Stimulated activated CD8-positive, alpha-beta memory T cell treated with anti-CD3 and anti-CD28 coated beads, Interleukin-7, amount 100 ng/mL, for 4 hours (primary cell): Measurements from ENCODE around the gene PADI3.

Experiments used
- DNase-seq, 2 donors: peaks; one replicate each; pipeline ENCODE4 v3.0.0-alpha.2; 2020; ENCODE audit warnings: low read depth in 2 of 2

PADI3 gene

GRCh38 chr1:17214876-17215544 lies 33.9 kb upstream of the PADI3 start:
- no peak for DNase-seq

- DNase-seq = no peak
Measured at GRCh38 chr1:17215545-17215890, 33.4 kb upstream of the PADI3 start.

- DNase-seq = no peak
Measured at GRCh38 chr1:17216078-17216477, 32.8 kb upstream of the PADI3 start.

- no peak for DNase-seq
Measured at GRCh38 chr1:17217607-17218006, 31.3 kb upstream of the PADI3 start.

- DNase-seq = no peak
Measured at GRCh38 chr1:17218939-17219338, 30.0 kb upstream of the PADI3 start.

- no peak for DNase-seq
Measured at GRCh38 chr1:17220287-17220686, 28.6 kb upstream of the PADI3 start.

GRCh38 chr1:17222557-17222956 lies 26.3 kb upstream of the PADI3 start:
- no peak for DNase-seq

GRCh38 chr1:17224434-17224833 lies 24.5 kb upstream of the PADI3 start:
- no peak for DNase-seq

GRCh38 chr1:17225140-17225539 lies 23.8 kb upstream of the PADI3 start:
- DNase-seq = no peak

GRCh38 chr1:17227358-17227915 lies 21.5 kb upstream of the PADI3 start:
- DNase-seq = no peak

- DNase-seq = no peak
Measured at GRCh38 chr1:17228619-17229018, 20.3 kb upstream of the PADI3 start.

- no peak for DNase-seq
Measured at GRCh38 chr1:17229379-17229778, 19.5 kb upstream of the PADI3 start.

- DNase-seq = no peak
Measured at GRCh38 chr1:17230106-17230505, 18.8 kb upstream of the PADI3 start.

GRCh38 chr1:17230671-17231310 lies 18.1 kb upstream of the PADI3 start:
- no peak for DNase-seq

GRCh38 chr1:17232759-17233661 lies 15.9 kb upstream of the PADI3 start:
- DNase-seq = no peak

- no peak for DNase-seq
Measured at GRCh38 chr1:17233675-17234320, 15.1 kb upstream of the PADI3 start.

- no peak for DNase-seq
Measured at GRCh38 chr1:17234405-17234804, 14.5 kb upstream of the PADI3 start.

GRCh38 chr1:17235135-17235885 lies 13.6 kb upstream of the PADI3 start:
- DNase-seq = no peak

- peak; percentile 65 to 74 for DNase-seq
Measured at GRCh38 chr1:17236779-17237560, 11.9 kb upstream of the PADI3 start.

- DNase-seq = no peak
Measured at GRCh38 chr1:17237561-17237903, 11.4 kb upstream of the PADI3 start.

GRCh38 chr1:17239420-17239819 lies 9.5 kb upstream of the PADI3 start:
- DNase-seq = no peak
